Measurements from ENCODE around the gene ARL8B. TPM values are rescaled to one million over a fixed set of nuclear protein-coding genes. Genes with fewer than 3 reads are reported as not detected.
"Not testable (repeated sequence)": the region's sequence is repeated elsewhere in the genome, so short reads cannot be mapped to it uniquely, and the experiment has no call there.

The ARL8B gene
- total RNA-seq, 1 experiment from 2014 or later: 29.0 TPM

DNA sequence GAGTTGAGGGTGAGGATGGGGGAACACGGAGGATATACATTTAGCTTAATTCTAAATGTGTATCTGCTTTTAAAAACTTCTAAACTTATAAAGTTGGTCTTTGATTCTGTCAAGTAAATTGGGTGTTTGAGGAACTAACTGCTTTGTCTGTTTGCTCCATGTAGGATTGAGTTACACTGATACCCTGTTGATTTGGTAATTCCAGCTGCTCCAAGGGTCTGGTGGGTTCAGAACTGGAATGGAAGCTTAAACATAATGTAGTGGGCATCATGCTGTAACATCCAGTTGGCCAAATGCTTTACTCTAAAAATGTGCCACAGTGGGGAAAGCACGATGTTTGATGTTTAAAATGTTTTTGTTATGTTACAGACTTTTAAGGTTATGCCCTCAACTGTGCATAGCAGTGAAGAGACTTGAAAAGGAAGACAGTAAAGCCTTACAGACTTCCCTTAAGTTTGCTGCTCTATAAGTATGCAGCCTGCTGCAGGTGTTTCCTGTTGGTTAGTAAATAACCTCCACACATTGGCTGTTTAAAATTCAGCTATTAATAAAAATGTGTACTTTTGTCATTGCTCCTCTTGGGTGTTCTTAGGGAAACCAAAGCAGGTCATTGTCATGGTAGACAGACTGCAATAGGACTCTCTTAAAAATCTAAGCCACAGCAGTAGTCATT lies 59.5 kb downstream of the ARL8B start:
- DNase-seq: no peak
- Histone ChIP-seq H4K8ac (replicated peaks; ENCODE audit: insufficient read length, low read depth, low read length) (no peak overlapping the region), H3K14ac (ENCODE audit: insufficient read depth, low read length) (no peak overlapping the region), H2AK5ac (ENCODE audit: insufficient read length, low read length) (no peak overlapping the region), H4K5ac (ENCODE audit: insufficient read length, low read depth, low read length) (no peak overlapping the region), H2BK15ac (ENCODE audit: low read depth, low read length) (no peak overlapping the region), H3K27ac (ENCODE audit: insufficient read length, low read depth, low read length) (no peak overlapping the region), H3K4me1 (ENCODE audit: insufficient read depth, low read length) (0 out of 2 replicates have a peak, but pooled peaks cover 2% of the 10 kb centered on the region), H2AFZ (ENCODE audit: low read length) (no peak overlapping the region), H3K56ac (ENCODE audit: insufficient read length, low read depth, low read length) (no peak overlapping the region), H3T11ph (ENCODE audit: low read length) (no peak overlapping the region), H3K79me1 (ENCODE audit: insufficient read depth, low read depth, low read length, poor library complexity, severe bottlenecking) (no peaks in the 10 kb centered on the region), H3K79me2 (ENCODE audit: insufficient read depth, low read length) (no peaks in the 10 kb centered on the region), H3K27me3 (ENCODE audit: insufficient read depth, low read length) (no peaks in the 10 kb centered on the region), H2BK5ac (ENCODE audit: insufficient read length, low read length) (no peak overlapping the region), H4K20me1 (ENCODE audit: control insufficient read depth, insufficient read depth, insufficient read length) (no peaks in the 10 kb centered on the region), H3K9me3 (ENCODE audit: control insufficient read depth, low read depth, low read length) (no peaks in the 10 kb centered on the region), H3K23ac (ENCODE audit: insufficient read length, low read depth, low read length) (no peak overlapping the region), H3K23me2 (ENCODE audit: insufficient read length, low read depth, low read length, poor library complexity, severe bottlenecking) (no peaks in the 10 kb centered on the region), H2BK12ac (ENCODE audit: insufficient read length, low read depth, low read length) (no peak overlapping the region), H4K91ac (ENCODE audit: insufficient read length, low read depth, low read length) (no peak overlapping the region), H3K9ac (ENCODE audit: extremely low read depth, insufficient read length, low read length) (no peak overlapping the region), H2BK20ac (ENCODE audit: low read depth, low read length, poor library complexity, severe bottlenecking) (no peak overlapping the region), H3K4ac (ENCODE audit: low read depth, low read length) (no peak overlapping the region), H3K18ac (ENCODE audit: insufficient read length, low read depth, low read length) (no peak overlapping the region), H3K4me2 (ENCODE audit: insufficient read depth, insufficient read length, low read length) (no peak overlapping the region), H2BK120ac (ENCODE audit: low read depth, low read length, poor library complexity, severe bottlenecking) (no peak overlapping the region)
- H3K4me3 Mint-ChIP-seq: no peak overlapping the region
- peaks cover 8 to 9% of the 10 kb centered on the region in 2 experiments for H3K4me1 Mint-ChIP-seq
- no peaks in the 10 kb centered on the region; the same call in 1 of the 2 replicates for H3K27me3 Mint-ChIP-seq (ENCODE audit: low read depth)
- no peaks in the 10 kb centered on the region for H3K9me3 Mint-ChIP-seq
- no peak overlapping the region; a peak in 1 of 7 replicates for H3K27ac Mint-ChIP-seq
- peaks cover 5 to 20% (median 16%) of the 10 kb centered on the region in 3 experiments; a peak in 6 of 7 replicates for H3K36me3 Mint-ChIP-seq (ENCODE audit: insufficient read depth in 1 of 3, low read depth in 3 of 3)
- WGBS (ENCODE audit: extremely low coverage, insufficient read length, low lambda C conversion rate): no CpG with 5 or more reads among the region's 2 CpGs
- TF ChIP-seq, protein P1, sequence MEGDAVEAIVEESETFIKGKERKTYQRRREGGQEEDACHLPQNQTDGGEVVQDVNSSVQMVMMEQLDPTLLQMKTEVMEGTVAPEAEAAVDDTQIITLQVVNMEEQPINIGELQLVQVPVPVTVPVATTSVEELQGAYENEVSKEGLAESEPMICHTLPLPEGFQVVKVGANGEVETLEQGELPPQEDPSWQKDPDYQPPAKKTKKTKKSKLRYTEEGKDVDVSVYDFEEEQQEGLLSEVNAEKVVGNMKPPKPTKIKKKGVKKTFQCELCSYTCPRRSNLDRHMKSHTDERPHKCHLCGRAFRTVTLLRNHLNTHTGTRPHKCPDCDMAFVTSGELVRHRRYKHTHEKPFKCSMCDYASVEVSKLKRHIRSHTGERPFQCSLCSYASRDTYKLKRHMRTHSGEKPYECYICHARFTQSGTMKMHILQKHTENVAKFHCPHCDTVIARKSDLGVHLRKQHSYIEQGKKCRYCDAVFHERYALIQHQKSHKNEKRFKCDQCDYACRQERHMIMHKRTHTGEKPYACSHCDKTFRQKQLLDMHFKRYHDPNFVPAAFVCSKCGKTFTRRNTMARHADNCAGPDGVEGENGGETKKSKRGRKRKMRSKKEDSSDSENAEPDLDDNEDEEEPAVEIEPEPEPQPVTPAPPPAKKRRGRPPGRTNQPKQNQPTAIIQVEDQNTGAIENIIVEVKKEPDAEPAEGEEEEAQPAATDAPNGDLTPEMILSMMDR (conservative IDR thresholded peaks at IDR 0.05): no peak

DNA sequence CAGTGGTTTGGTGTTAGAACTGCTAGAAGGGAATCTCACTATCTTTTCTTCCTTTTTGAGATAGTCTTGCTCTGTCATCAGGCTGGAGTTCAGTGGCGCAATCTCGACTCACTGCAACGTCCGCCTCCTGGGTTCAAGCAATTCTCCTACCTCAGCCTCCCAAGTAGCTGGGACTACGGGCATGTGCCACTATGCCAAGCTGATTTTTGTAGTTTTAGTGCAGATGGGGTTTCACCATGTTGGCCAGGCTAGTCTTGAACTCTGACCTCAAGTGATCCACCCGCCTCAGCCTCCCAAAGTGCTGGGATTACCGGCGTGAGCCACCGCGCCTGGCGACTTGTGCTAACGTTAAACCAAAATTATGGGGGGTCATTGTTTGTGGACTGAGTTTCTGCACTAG lies 61.6 kb downstream of the ARL8B start:
- not testable (repeated sequence) for H4K91ac ChIP-seq (ENCODE audit: insufficient read length, low read depth, low read length); H3K27ac ChIP-seq (ENCODE audit: insufficient read length, low read depth, low read length); H3K27me3 Mint-ChIP-seq (ENCODE audit: low read depth); H3K79me1 ChIP-seq (ENCODE audit: insufficient read depth, low read depth, low read length, poor library complexity, severe bottlenecking); H3K27me3 ChIP-seq (ENCODE audit: insufficient read depth, low read length); H2BK20ac ChIP-seq (ENCODE audit: low read depth, low read length, poor library complexity, severe bottlenecking); H2AFZ ChIP-seq (ENCODE audit: low read length); H3K9me3 ChIP-seq (ENCODE audit: control insufficient read depth, low read depth, low read length); H3K79me2 ChIP-seq (ENCODE audit: insufficient read depth, low read length); H3K4ac ChIP-seq (ENCODE audit: low read depth, low read length); H2BK12ac ChIP-seq (ENCODE audit: insufficient read length, low read depth, low read length); H3K27ac Mint-ChIP-seq; H3K18ac ChIP-seq (ENCODE audit: insufficient read length, low read depth, low read length); H4K20me1 ChIP-seq (ENCODE audit: control insufficient read depth, insufficient read depth, insufficient read length); H3K23me2 ChIP-seq (ENCODE audit: insufficient read length, low read depth, low read length, poor library complexity, severe bottlenecking); H4K8ac ChIP-seq (replicated peaks; ENCODE audit: insufficient read length, low read depth, low read length); H3K4me2 ChIP-seq (ENCODE audit: insufficient read depth, insufficient read length, low read length); H3T11ph ChIP-seq (ENCODE audit: low read length); H2BK15ac ChIP-seq (ENCODE audit: low read depth, low read length); H3K56ac ChIP-seq (ENCODE audit: insufficient read length, low read depth, low read length); H3K23ac ChIP-seq (ENCODE audit: insufficient read length, low read depth, low read length); H3K14ac ChIP-seq (ENCODE audit: insufficient read depth, low read length); H2BK5ac ChIP-seq (ENCODE audit: insufficient read length, low read length); DNase-seq; H3K9me3 Mint-ChIP-seq; H4K5ac ChIP-seq (ENCODE audit: insufficient read length, low read depth, low read length); H3K9ac ChIP-seq (ENCODE audit: extremely low read depth, insufficient read length, low read length); H2AK5ac ChIP-seq (ENCODE audit: insufficient read length, low read length); H2BK120ac ChIP-seq (ENCODE audit: low read depth, low read length, poor library complexity, severe bottlenecking); H3K4me1 ChIP-seq (ENCODE audit: insufficient read depth, low read length); H3K4me3 Mint-ChIP-seq
- H3K36me3 Mint-ChIP-seq (ENCODE audit: insufficient read depth in 1 of 3, low read depth in 3 of 3): peaks cover 3 to 13% (median 5%) of the 10 kb centered on the region in 3 experiments; a peak in 6 of 7 replicates
- WGBS (ENCODE audit: extremely low coverage, insufficient read length, low lambda C conversion rate): no CpG with 5 or more reads among the region's 12 CpGs
- peaks cover 11 to 16% of the 10 kb centered on the region in 2 experiments for H3K4me1 Mint-ChIP-seq
